Measurements from ENCODE around the gene RAD51B.

- TF ChIP-seq CTCF (conservative IDR thresholded peaks at IDR 0.05) = no peak
- no peak for TF ChIP-seq ZFX (IDR thresholded peaks at IDR 0.05)
Observed at GRCh38 chr14:68215629-68216028, 396.1 kb downstream of the RAD51B start.

Measured in C4-2B (cell line).